MM.1S (cell line): ENCODE results near the gene DVL2.

Experiments
- DNase-seq: peaks from one replicate; pipeline ENCODE4 v3.0.0-alpha.2; 2015
- H2AFZ ChIP-seq: fragments of 300-600 bp; sonication (generic); 2 replicates; pipeline ENCODE4 v1.6.0; 2016; ENCODE audit warnings: antibody characterized with exemption, low read length
- H3F3A ChIP-seq: fragments of 300-600 bp; sonication (generic); 2 replicates; pipeline ENCODE4 v1.6.1; 2016; ENCODE audit warnings: mild to moderate bottlenecking, antibody characterized with exemption, low read length, moderate library complexity, mixed read lengths; ENCODE audit not compliant: insufficient read depth
- H3K27ac ChIP-seq: fragments of 300-600 bp; sonication (generic); 2 replicates; pipeline ENCODE4 v1.5.1; 2016; ENCODE audit warnings: mild to moderate bottlenecking, low read length
- H3K27me3 ChIP-seq: fragments of 300-600 bp; sonication (generic); replicated peaks from 2 replicates; pipeline ENCODE4 v1.6.0; 2016; ENCODE audit warnings: low read length; ENCODE audit not compliant: insufficient read depth
- H3K36me3 ChIP-seq: fragments of 300-600 bp; sonication (generic); replicated peaks from 2 replicates; pipeline ENCODE4 v1.6.1; 2016; ENCODE audit warnings: mild to moderate bottlenecking, low read length, mixed read lengths; ENCODE audit not compliant: insufficient read depth
- H3K4me1 ChIP-seq: fragments of 300-600 bp; sonication (generic); 2 replicates; pipeline ENCODE4 v1.6.1; 2016; ENCODE audit warnings: low read length, mixed read lengths
- H3K4me2 ChIP-seq: fragments of 300-600 bp; sonication (generic); 2 replicates; pipeline ENCODE4 v1.6.0; 2016; ENCODE audit warnings: low read depth, low read length
- H3K4me3 ChIP-seq: fragments of 300-600 bp; sonication (generic); 2 replicates; pipeline ENCODE4 v1.5.1; 2016; ENCODE audit warnings: low read length, mixed read lengths
- H3K79me2 ChIP-seq: fragments of 300-600 bp; sonication (generic); 2 replicates; pipeline ENCODE4 v1.6.1; 2016; ENCODE audit warnings: mixed run types, low read length, mixed read lengths
- H3K9ac ChIP-seq: fragments of 300-600 bp; sonication (generic); 2 replicates; pipeline ENCODE4 v1.6.1; 2016; ENCODE audit warnings: low read length, mixed read lengths
- H3K9me2 ChIP-seq: fragments of 300-600 bp; sonication (generic); replicated peaks from 2 replicates; pipeline ENCODE4 v1.6.1; 2016; ENCODE audit warnings: mild to moderate bottlenecking, low read length, mixed read lengths; ENCODE audit not compliant: insufficient read depth
- H3K9me3 ChIP-seq: fragments of 300-600 bp; sonication (generic); replicated peaks from 2 replicates; pipeline ENCODE4 v1.6.1; 2016; ENCODE audit warnings: mild to moderate bottlenecking, low read length, mixed read lengths; ENCODE audit not compliant: insufficient read depth
- H4K20me1 ChIP-seq: fragments of 300-600 bp; sonication (generic); 2 replicates; pipeline ENCODE4 v1.6.1; 2016; ENCODE audit warnings: mild to moderate bottlenecking, low read length, moderate library complexity, mixed read lengths; ENCODE audit not compliant: insufficient read depth
- CTCF ChIP-seq: fragments of 300-600 bp; sonication (generic); IDR thresholded peaks from 2 replicates; pipeline ENCODE4 v1.5.1; 2016; ENCODE audit warnings: antibody characterized with exemption, low read length, mixed read lengths
- EZH2 ChIP-seq: fragments of 300-600 bp; sonication (generic); optimal IDR thresholded peaks from 2 replicates; pipeline ENCODE3; 2017; ENCODE audit warnings: low read depth, mild to moderate bottlenecking, antibody characterized with exemption, low read length, mixed read lengths
- EZH2phosphoT487 ChIP-seq: fragments of 300-600 bp; sonication (generic); IDR thresholded peaks from 2 replicates; pipeline ENCODE4 v1.6.1; 2018; ENCODE audit warnings: antibody characterized with exemption, low read length

Gene DVL2

DNA sequence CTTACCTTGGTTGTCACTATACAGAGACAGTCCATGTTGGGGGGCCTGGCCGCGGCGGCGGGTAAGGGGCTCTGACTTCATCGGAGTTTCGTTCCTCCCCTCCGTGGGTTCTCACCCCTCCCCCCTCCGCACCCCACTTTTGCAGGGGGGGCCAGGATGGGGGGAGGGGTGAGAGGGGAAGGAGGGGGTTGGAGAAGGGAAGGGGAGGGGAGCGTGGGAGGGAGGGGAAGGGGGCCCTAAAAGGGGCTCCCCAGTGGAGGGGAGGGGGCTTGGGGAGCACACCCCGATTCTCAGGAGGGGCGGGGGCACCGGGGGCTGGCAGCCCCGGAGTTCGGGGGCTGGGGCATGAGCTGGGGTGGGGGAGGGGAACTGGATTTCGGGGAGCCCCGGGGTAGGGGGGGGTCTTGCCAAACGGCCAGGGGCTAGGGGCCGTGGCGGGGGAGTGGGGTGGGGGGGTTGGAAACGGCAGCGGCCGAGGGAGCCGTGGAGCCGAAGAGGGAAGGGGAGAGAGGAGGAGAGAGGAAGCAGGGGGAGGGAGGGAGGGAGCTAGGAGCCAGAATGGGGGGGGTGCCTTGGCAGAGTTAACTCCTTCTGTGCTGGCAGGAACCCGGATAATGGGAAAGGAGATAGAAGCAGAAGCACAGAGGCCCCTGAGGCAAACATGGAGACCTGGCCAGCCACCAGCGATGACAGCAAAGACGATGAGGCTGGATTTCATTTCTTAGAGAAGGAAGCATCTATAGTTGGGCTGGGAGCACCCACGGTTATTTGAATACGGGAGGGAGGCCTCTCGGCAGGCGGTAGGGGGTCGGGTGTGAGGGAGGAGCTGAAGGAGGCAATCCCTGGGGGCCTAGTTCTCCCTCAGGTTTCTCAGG lies 17.0 kb downstream of the DVL2 start:
- Histone ChIP-seq H4K20me1 (no peaks in the 10 kb centered on the region), H3K4me1 (peaks cover 24% of the 10 kb centered on the region), H3K9ac (no peak overlapping the region), H3K27me3 (peaks cover 31% of the 10 kb centered on the region), H3K9me3 (no peaks in the 10 kb centered on the region), H3K79me2 (peaks cover 29% of the 10 kb centered on the region), H3K4me3 (no peak overlapping the region), H2AFZ (no peak overlapping the region), H3K9me2 (no peaks in the 10 kb centered on the region), H3F3A (no peaks in the 10 kb centered on the region), H3K36me3 (no peaks in the 10 kb centered on the region), H3K27ac (no peak overlapping the region), H3K4me2 (no peak overlapping the region)
- no peak for TF ChIP-seq EZH2phosphoT487
- no peak for TF ChIP-seq CTCF
- TF ChIP-seq EZH2: no peak
- no peak for DNase-seq

GRCh38 chr17:7216242-7217112 lies 17.8 kb downstream of the DVL2 start:
- no peak overlapping the region for H3K4me3 ChIP-seq
- H3K27ac ChIP-seq: no peak overlapping the region
- H3F3A ChIP-seq: no peaks in the 10 kb centered on the region
- H3K79me2 ChIP-seq: peaks cover 22% of the 10 kb centered on the region
- no peak overlapping the region for H2AFZ ChIP-seq
- no peaks in the 10 kb centered on the region for H3K9me2 ChIP-seq
- H3K4me2 ChIP-seq: no peak overlapping the region
- H3K9ac ChIP-seq: no peak overlapping the region
- DNase-seq: no peak
- H4K20me1 ChIP-seq: no peaks in the 10 kb centered on the region
- no peaks in the 10 kb centered on the region for H3K9me3 ChIP-seq
- TF ChIP-seq EZH2phosphoT487 (no peak), EZH2 (no peak)
- H3K27me3 ChIP-seq: peaks cover 37% of the 10 kb centered on the region
- peaks cover 24% of the 10 kb centered on the region for H3K4me1 ChIP-seq
- H3K36me3 ChIP-seq: no peaks in the 10 kb centered on the region

- Histone ChIP-seq H3K4me1 (peaks cover 18% of the 10 kb centered on the region), H4K20me1 (no peaks in the 10 kb centered on the region), H3K4me3 (no peak overlapping the region), H3K36me3 (no peaks in the 10 kb centered on the region), H3K4me2 (no peak overlapping the region), H3K9me2 (no peaks in the 10 kb centered on the region), H3K9ac (no peak overlapping the region), H3K27ac (no peak overlapping the region), H3F3A (no peaks in the 10 kb centered on the region), H2AFZ (no peak overlapping the region), H3K79me2 (peaks cover 14% of the 10 kb centered on the region), H3K9me3 (no peaks in the 10 kb centered on the region), H3K27me3 (peaks cover 43% of the 10 kb centered on the region)
- TF ChIP-seq CTCF: no peak
- no peak for TF ChIP-seq EZH2phosphoT487
- TF ChIP-seq EZH2: no peak
- no peak for DNase-seq
These were observed 18.6 kb downstream of the DVL2 start for GRCh38 chr17:7215652-7216180.
